GM12878 (cell line): ENCODE measurements around the gene CGB2. TPM values are rescaled to one million over a fixed set of nuclear protein-coding genes. Genes with fewer than 3 reads are reported as not detected.

ENCODE experiments used
- ATAC-seq: fragments of 200-7000 bp; cut with Tn5 transposase; 3 replicates; pipeline ENCODE4 v1.9.1; 2020; ENCODE audit warnings: mild to moderate bottlenecking, moderate library complexity
- BruUV-seq: library from RNA; stranded (reverse); fragments of 400-500 nt; replicated peaks from 2 replicates; lab custom pipeline; 2021; lab: Mats Ljungman, UMichigan
- CTCF ChIA-PET: fragments of 300-600 bp; sonication (Branson Sonifier 250); formaldehyde crosslinking; extraction: SDS; loops from one replicate; lab custom pipeline; 2021; ENCODE audit warnings: inconsistent platforms; lab: Yijun Ruan, JAX
- POLR2A ChIA-PET: fragments of 350-600 bp; formaldehyde crosslinking; extraction: SDS; loops from one replicate; lab custom pipeline; 2021; ENCODE audit warnings: inconsistent platforms; lab: Charles Lee
- RAD21 ChIA-PET: fragments of 300-600 bp; sonication (Branson Sonifier 250); formaldehyde crosslinking; loops from one replicate; lab custom pipeline; 2023; ENCODE audit warnings: antibody characterized with exemption; ENCODE audit not compliant: unreplicated experiment; lab: Charles Lee
- SMC1A ChIA-PET: fragments of 300-600 bp; sonication (Branson Sonifier 250); formaldehyde crosslinking; loops from one replicate; lab custom pipeline; 2023; ENCODE audit not compliant: unreplicated experiment, uncharacterized antibody; lab: Charles Lee
- DNase-seq: peaks from one replicate; pipeline ENCODE4 v3.0.0-alpha.2; 2011; ENCODE audit warnings: low read depth, low spot score
- FAIRE-seq: peaks from 3 replicates; lab custom pipeline; 2011; peaks lifted over from hg19 to GRCh38; lab: Jason Lieb, UNC
- H2AFZ ChIP-seq: 2 replicates; pipeline ENCODE4 v1.6.0; 2011; ENCODE audit warnings: low read depth, low read length, control low read depth; ENCODE audit not compliant: control insufficient read depth
- H3K27ac ChIP-seq: 2 replicates; pipeline ENCODE4 v1.5.1; 2011; ENCODE audit warnings: control low read depth; ENCODE audit not compliant: control insufficient read depth, insufficient read depth
- H3K27me3 ChIP-seq, 2 experiments: replicated peaks in 1 of 2; 2 replicates each; pipeline versions ENCODE4 v1.6.0 to v1.6.1; 2011; ENCODE audit warnings: low read length in 1 of 2; ENCODE audit not compliant: control insufficient read depth in 2 of 2, insufficient read depth in 2 of 2
- H3K36me3 ChIP-seq, 2 experiments: 2 replicates each; pipeline ENCODE4 v1.5.1; 2011; ENCODE audit warnings: low read length in 1 of 2; ENCODE audit not compliant: control insufficient read depth in 2 of 2, insufficient read depth in 2 of 2
- H3K4me1 ChIP-seq: 2 replicates; pipeline ENCODE4 v1.6.1; 2011; ENCODE audit warnings: mild to moderate bottlenecking, low read length, moderate library complexity, mixed read lengths; ENCODE audit not compliant: control insufficient read depth, insufficient read depth
- H3K4me2 ChIP-seq: 2 replicates; pipeline ENCODE4 v1.6.0; 2011; ENCODE audit warnings: control low read depth; ENCODE audit not compliant: control insufficient read depth, insufficient read depth
- H3K4me3 ChIP-seq: fragments of 200-600 bp; sonication (generic); 2 replicates; pipeline ENCODE4 v1.5.1; 2016
- H3K79me2 ChIP-seq: 2 replicates; pipeline ENCODE4 v1.6.0; 2011; ENCODE audit warnings: low read length; ENCODE audit not compliant: control insufficient read depth, insufficient read depth
- H3K9ac ChIP-seq: 2 replicates; pipeline ENCODE4 v1.8.0; 2011; ENCODE audit warnings: low read length, control low read depth, mixed read lengths; ENCODE audit not compliant: control insufficient read depth, insufficient read depth
- H3K9me3 ChIP-seq: replicated peaks from 3 replicates; pipeline ENCODE4 v1.5.1; 2011; ENCODE audit warnings: mild to moderate bottlenecking, low read length; ENCODE audit not compliant: control insufficient read depth, insufficient read depth
- H4K20me1 ChIP-seq: 2 replicates; pipeline ENCODE4 v1.6.0; 2011; ENCODE audit not compliant: control insufficient read depth, insufficient read depth
- BRCA1 ChIP-seq: IDR thresholded peaks from 2 replicates; pipeline ENCODE4 v1.6.1; 2011; ENCODE audit warnings: low read depth, low read length, improper control_type of control experiment
- MEF2A ChIP-seq: IDR thresholded peaks from 2 replicates; pipeline ENCODE4 v1.6.1; 2011; ENCODE audit warnings: low read depth, mild to moderate bottlenecking, low read length, moderate library complexity; ENCODE audit not compliant: insufficient read depth
- TCF12 ChIP-seq: IDR thresholded peaks from 2 replicates; pipeline ENCODE4 v1.6.1; 2011; ENCODE audit warnings: low read depth, mild to moderate bottlenecking, low read length
- WGBS: methylation state at CpG from one replicate; pipeline ENCODE4 v1.1.6; 2016; ENCODE audit warnings: low lambda C conversion rate; ENCODE audit not compliant: insufficient replicate concordance, insufficient coverage; ENCODE audit errors: missing lambda C conversion rate; 5-methylcytosine and 5-hydroxymethylcytosine counted together
- in situ Hi-C: fragments of 300-500 bp; cut with MboI; formaldehyde crosslinking; loops from 9 replicates; pipeline ENCODE4 v1.14.3; 2018; ENCODE audit warnings: mixed read lengths
- intact Hi-C: fragments of 100-400 bp; cut with micrococcal nuclease; formaldehyde crosslinking; loops from one replicate; pipeline ENCODE4 v1.14.2; 2022; ENCODE audit not compliant: unreplicated experiment
- polyA plus RNA-seq, 11 experiments: library from polyadenylated mRNA; depleted of rRNA in 4 of 11; unstranded in 6 of 11; stranded (reverse) in 5 of 11; fragments of >200 nt; fragmentation: Nextera tagmentation in 4 of 11; fragmentation: Illumina TruSeq in 1 of 11; extraction: Ambion mirVana in 4 of 11; extraction: Trizol in 1 of 11; gene quantifications; 1 replicate in 1 of 11; 2 replicates in 10 of 11; pipeline versions ENCODE4 v1.2.1 to v1.2.3, GENCODE V29; 2011 to 2016; ENCODE audit warnings: inconsistent platforms in 2 of 11, missing spikeins in 2 of 11, low read depth in 1 of 11
- total RNA-seq, 4 experiments: library from RNA; depleted of rRNA in 3 of 4; stranded (reverse); fragments of >200 nt in 3 of 4; fragmentation: Illumina TruSeq in 1 of 4; extraction: Trizol in 1 of 4; gene quantifications; 2 replicates each; pipeline versions ENCODE4 v1.2.1 to v1.2.3, GENCODE V29; 2013 to 2021
- TF ChIP-seq, protein P1 (sequence below): fragments of 450-650 bp; IDR thresholded peaks from 2 replicates; pipeline ENCODE4 v1.6.1; 2017; ENCODE audit warnings: mild to moderate bottlenecking, moderate library complexity

Gene CGB2
- total and polyA plus RNA-seq, 10 of the 15 experiments (the other 5 are each of a cell fraction or from before 2014, with no cell fraction given) = 0.20 to 0.37 TPM; not detected in 8

DNA sequence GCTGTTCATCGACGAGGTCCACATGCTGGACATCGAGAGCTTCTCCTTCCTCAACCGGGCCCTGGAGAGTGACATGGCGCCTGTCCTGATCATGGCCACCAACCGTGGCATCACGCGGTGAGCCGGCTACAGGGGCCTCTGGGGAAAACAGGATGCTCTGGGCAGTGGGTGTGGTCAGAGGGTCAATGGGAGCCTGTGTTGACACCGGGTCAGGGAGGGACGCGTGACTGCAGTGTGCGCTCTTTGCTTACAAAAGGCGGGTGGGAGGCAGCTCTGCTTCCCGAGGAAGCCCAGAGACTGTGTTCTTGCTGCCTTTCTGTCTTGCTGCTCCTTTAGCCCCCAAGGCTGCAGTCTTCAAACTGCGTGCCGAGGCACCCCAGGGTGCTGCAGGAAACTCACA, 20.5 kb upstream of the CGB2 start:
- Histone ChIP-seq H3K9me3 (no peaks in the 10 kb centered on the region), H3K4me1 (no peaks in the 10 kb centered on the region), H3K79me2 (no peaks in the 10 kb centered on the region), H3K27me3 (no peaks in the 10 kb centered on the region), H3K4me3 (no peak overlapping the region), H3K27ac (no peak overlapping the region), H3K36me3 (peaks cover 14 to 22% of the 10 kb centered on the region in 2 experiments), H4K20me1 (no peaks in the 10 kb centered on the region), H2AFZ (no peak overlapping the region), H3K4me2 (no peak overlapping the region), H3K9ac (no peak overlapping the region)
- POLR2A ChIA-PET = interaction anchor here (1.0 kb wide), 1 partner anchor 47 kb away, joined by 3 read pairs; no protein-coding TSS in a partner anchor
- RAD21 ChIA-PET = no interaction called here
- FAIRE-seq = no peak
- ATAC-seq = no peak
- TF ChIP-seq TCF12 = no peak
- no peak for TF ChIP-seq BRCA1
- TF ChIP-seq, protein P1, sequence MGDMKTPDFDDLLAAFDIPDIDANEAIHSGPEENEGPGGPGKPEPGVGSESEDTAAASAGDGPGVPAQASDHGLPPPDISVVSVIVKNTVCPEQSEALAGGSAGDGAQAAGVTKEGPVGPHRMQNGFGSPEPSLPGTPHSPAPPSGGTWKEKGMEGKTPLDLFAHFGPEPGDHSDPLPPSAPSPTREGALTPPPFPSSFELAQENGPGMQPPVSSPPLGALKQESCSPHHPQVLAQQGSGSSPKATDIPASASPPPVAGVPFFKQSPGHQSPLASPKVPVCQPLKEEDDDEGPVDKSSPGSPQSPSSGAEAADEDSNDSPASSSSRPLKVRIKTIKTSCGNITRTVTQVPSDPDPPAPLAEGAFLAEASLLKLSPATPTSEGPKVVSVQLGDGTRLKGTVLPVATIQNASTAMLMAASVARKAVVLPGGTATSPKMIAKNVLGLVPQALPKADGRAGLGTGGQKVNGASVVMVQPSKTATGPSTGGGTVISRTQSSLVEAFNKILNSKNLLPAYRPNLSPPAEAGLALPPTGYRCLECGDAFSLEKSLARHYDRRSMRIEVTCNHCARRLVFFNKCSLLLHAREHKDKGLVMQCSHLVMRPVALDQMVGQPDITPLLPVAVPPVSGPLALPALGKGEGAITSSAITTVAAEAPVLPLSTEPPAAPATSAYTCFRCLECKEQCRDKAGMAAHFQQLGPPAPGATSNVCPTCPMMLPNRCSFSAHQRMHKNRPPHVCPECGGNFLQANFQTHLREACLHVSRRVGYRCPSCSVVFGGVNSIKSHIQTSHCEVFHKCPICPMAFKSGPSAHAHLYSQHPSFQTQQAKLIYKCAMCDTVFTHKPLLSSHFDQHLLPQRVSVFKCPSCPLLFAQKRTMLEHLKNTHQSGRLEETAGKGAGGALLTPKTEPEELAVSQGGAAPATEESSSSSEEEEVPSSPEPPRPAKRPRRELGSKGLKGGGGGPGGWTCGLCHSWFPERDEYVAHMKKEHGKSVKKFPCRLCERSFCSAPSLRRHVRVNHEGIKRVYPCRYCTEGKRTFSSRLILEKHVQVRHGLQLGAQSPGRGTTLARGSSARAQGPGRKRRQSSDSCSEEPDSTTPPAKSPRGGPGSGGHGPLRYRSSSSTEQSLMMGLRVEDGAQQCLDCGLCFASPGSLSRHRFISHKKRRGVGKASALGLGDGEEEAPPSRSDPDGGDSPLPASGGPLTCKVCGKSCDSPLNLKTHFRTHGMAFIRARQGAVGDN = no peak
- no peak for TF ChIP-seq MEF2A
- CTCF ChIA-PET = no interaction called here
- SMC1A ChIA-PET = no interaction called here
- intact Hi-C loops (no loop called here), in situ Hi-C loops (no loop called here)
- 92% methylated on average over 17 of the region's 17 CpGs for WGBS
- no TSS peak for BruUV-seq
- no peak for DNase-seq
